GM12891 (cell line): ENCODE measurements around the gene NOP16. TPM values are rescaled to one million over a fixed set of nuclear protein-coding genes. Genes with fewer than 3 reads are reported as not detected.

Experiments used
- DNase-seq: peaks from one replicate; pipeline ENCODE4 v3.0.0; 2011; ENCODE audit warnings: low spot score; ENCODE audit not compliant: insufficient read length
- FAIRE-seq: peaks from 2 replicates; lab custom pipeline; 2011; peaks lifted over from hg19 to GRCh38; lab: Jason Lieb, UNC
- PAX5 ChIP-seq: IDR thresholded peaks from 2 replicates; pipeline ENCODE4 v1.6.1; 2011; ENCODE audit warnings: low read length, moderate library complexity, mild to moderate bottlenecking; ENCODE audit not compliant: insufficient read depth, severe bottlenecking
- POLR2A ChIP-seq: IDR thresholded peaks from 2 replicates; pipeline ENCODE4 v1.6.1; 2011; ENCODE audit warnings: low read depth, low read length, control low read depth
- POLR2AphosphoS5 ChIP-seq: IDR thresholded peaks from 2 replicates; pipeline ENCODE4 v1.6.1; 2011; ENCODE audit warnings: low read depth, low read length, control low read depth
- POU2F2 ChIP-seq: IDR thresholded peaks from 2 replicates; pipeline ENCODE4 v1.6.1; 2011; ENCODE audit warnings: low read depth, mild to moderate bottlenecking, control low read depth, low read length, moderate library complexity
- SPI1 ChIP-seq: IDR thresholded peaks from 2 replicates; pipeline ENCODE4 v1.6.1; 2011; ENCODE audit warnings: low read depth, low read length, control low read depth
- TAF1 ChIP-seq: IDR thresholded peaks from 2 replicates; pipeline ENCODE4 v1.6.1; 2011; ENCODE audit warnings: low read depth, low read length, control low read depth
- polyA plus RNA-seq: library from polyadenylated mRNA; unstranded; fragments of >200 nt; gene quantifications from one replicate; pipeline ENCODE4 v1.2.1, GENCODE V29; 2012; ENCODE audit warnings: low read depth, missing spikeins, inconsistent platforms; ENCODE audit not compliant: missing spikeins

NOP16 gene
- 77.2 TPM for polyA plus RNA-seq

GRCh38 chr5:176388444-176389134 lies at the start of gene NOP16, which contains the start of gene HIGD2A:
TSS of gene NOP16 (minus strand) at chr5:176388598. CDS start at chr5:176388539, 59 bp downstream.
TSS of gene HIGD2A (plus strand) at chr5:176388751. CDS start at chr5:176388820, 69 bp downstream.
- FAIRE-seq (peak; percentile 99), DNase-seq (peak; percentile 93)
- peak; percentile 73; the same call in 1 of the 2 replicates for TF ChIP-seq POU2F2
- peak; percentile 84 for TF ChIP-seq POLR2A
- no peak; the same call in none of the 2 replicates for TF ChIP-seq TAF1
- no peak for TF ChIP-seq PAX5
- peak; percentile 88 for TF ChIP-seq POLR2AphosphoS5

- FAIRE-seq, result peak; percentile 62
- TF ChIP-seq PAX5, result no peak
- no peak for TF ChIP-seq TAF1
- TF ChIP-seq SPI1, result no peak
- TF ChIP-seq POLR2A, result no peak
- no peak for TF ChIP-seq POLR2AphosphoS5
- TF ChIP-seq POU2F2, result no peak
- DNase-seq, result no peak
Measured at GRCh38 chr5:176436656-176437055, 48.3 kb upstream of the NOP16 start.

GRCh38 chr5:176432707-176433106 lies 44.3 kb upstream of the NOP16 start:
- no peak for DNase-seq
- FAIRE-seq, result no peak
- TF ChIP-seq POLR2A (no peak), POLR2AphosphoS5 (no peak), PAX5 (no peak), SPI1 (no peak), POU2F2 (no peak), TAF1 (no peak)

GRCh38 chr5:176429972-176430371 lies 41.6 kb upstream of the NOP16 start:
- no peak for FAIRE-seq
- TF ChIP-seq TAF1 (no peak), POLR2AphosphoS5 (no peak), POU2F2 (no peak), PAX5 (no peak), SPI1 (no peak), POLR2A (no peak)
- DNase-seq, result no peak

- DNase-seq (no peak), FAIRE-seq (no peak)
- TF ChIP-seq POLR2AphosphoS5 (no peak), POU2F2 (no peak), TAF1 (no peak), SPI1 (no peak), POLR2A (no peak), PAX5 (no peak)
Measured at GRCh38 chr5:176427971-176428370, 39.6 kb upstream of the NOP16 start.

GRCh38 chr5:176426876-176427275 lies 38.5 kb upstream of the NOP16 start:
- TF ChIP-seq POLR2AphosphoS5 (no peak), PAX5 (no peak), TAF1 (no peak), POU2F2 (no peak), SPI1 (no peak), POLR2A (no peak)
- FAIRE-seq, result no peak
- DNase-seq, result no peak

- DNase-seq, result no peak
- TF ChIP-seq PAX5 (no peak), POLR2AphosphoS5 (no peak), POLR2A (no peak), POU2F2 (no peak), SPI1 (no peak), TAF1 (no peak)
- no peak for FAIRE-seq
Measured at GRCh38 chr5:176425791-176426190, 37.4 kb upstream of the NOP16 start.

- FAIRE-seq, result no peak
- TF ChIP-seq POLR2AphosphoS5 (no peak), TAF1 (no peak), POLR2A (no peak), POU2F2 (no peak), SPI1 (no peak), PAX5 (no peak)
- no peak for DNase-seq
Measured at GRCh38 chr5:176425138-176425537, 36.7 kb upstream of the NOP16 start.

- TF ChIP-seq TAF1 (no peak), POLR2AphosphoS5 (no peak), SPI1 (no peak), PAX5 (no peak), POU2F2 (no peak), POLR2A (no peak)
- DNase-seq (no peak), FAIRE-seq (no peak)
Measured at GRCh38 chr5:176424181-176424580, 35.8 kb upstream of the NOP16 start.

- no peak for TF ChIP-seq POLR2A
- no peak for TF ChIP-seq TAF1
- no peak for TF ChIP-seq SPI1
- TF ChIP-seq POU2F2, result no peak
- TF ChIP-seq PAX5, result no peak
- no peak for TF ChIP-seq POLR2AphosphoS5
- DNase-seq, result no peak
- FAIRE-seq, result no peak
Measured at GRCh38 chr5:176420972-176421544, 32.7 kb upstream of the NOP16 start.
